ENCODE measurements around the gene PALD1.
"Not testable (repeated sequence)": the region's sequence is repeated elsewhere in the genome, so short reads cannot be mapped to it uniquely, and the experiment has no call there.

The PALD1 gene

DNA sequence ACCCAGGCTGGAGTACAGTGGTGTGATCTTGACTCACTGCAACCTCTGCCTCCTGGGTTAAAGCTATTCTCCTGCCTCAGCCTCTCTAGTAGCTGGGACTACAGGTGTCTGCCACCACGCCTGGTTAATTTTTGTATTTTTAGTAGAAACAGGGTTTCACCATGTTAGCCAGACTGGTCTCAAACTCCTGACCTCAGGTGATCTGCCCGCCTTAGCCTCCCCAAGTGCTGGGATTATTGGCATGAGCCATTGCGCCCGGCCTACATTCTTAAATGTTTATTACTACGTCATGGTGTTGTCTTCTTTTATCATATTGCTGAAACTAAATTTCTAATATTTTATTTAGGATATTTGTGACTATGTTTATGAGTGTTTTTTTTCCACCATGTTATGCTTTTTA, 102.6 kb downstream of the PALD1 start:
- not testable (repeated sequence) for H3K4me3 ChIP-seq (ENCODE audit: low read depth, low read length); H3K23ac ChIP-seq (ENCODE audit: low read length); H3K9me3 ChIP-seq (ENCODE audit: insufficient read depth, low read depth, low read length); H2AFZ ChIP-seq (ENCODE audit: insufficient read depth, low read length, poor library complexity); H2BK5ac ChIP-seq (ENCODE audit: low read depth, low read length, poor library complexity); H3K4me2 ChIP-seq (ENCODE audit: low read length); H3K79me1 ChIP-seq (ENCODE audit: low read length); DNase-seq; H2AK5ac ChIP-seq (ENCODE audit: low read length); H4K8ac ChIP-seq (ENCODE audit: low read depth, low read length); H3K4ac ChIP-seq (ENCODE audit: low read depth, low read length); H2BK120ac ChIP-seq (ENCODE audit: insufficient read depth, low read length, poor library complexity); H3K9ac ChIP-seq (ENCODE audit: low read length); H3K27me3 ChIP-seq (ENCODE audit: insufficient read depth, low read length); H3K18ac ChIP-seq (ENCODE audit: low read length); H4K91ac ChIP-seq (ENCODE audit: low read depth, low read length); H3K4me1 ChIP-seq (ENCODE audit: control insufficient read depth in 1 of 2, insufficient read depth in 2 of 2, low read length in 2 of 2); H3K27ac ChIP-seq (ENCODE audit: low read depth, low read length); H2BK12ac ChIP-seq (ENCODE audit: low read length); H4K12ac ChIP-seq (ENCODE audit: low read depth, low read length); H3K14ac ChIP-seq (ENCODE audit: low read length); H3K36me3 ChIP-seq (ENCODE audit: control insufficient read depth in 1 of 2, insufficient read depth in 2 of 2, low read length in 2 of 2); H3K79me2 ChIP-seq (ENCODE audit: control insufficient read depth, insufficient read depth, low read length, poor library complexity)
- WGBS (ENCODE audit: extremely low coverage, insufficient coverage, insufficient read length) = no CpG with 5 or more reads among the region's 5 CpGs

DNA sequence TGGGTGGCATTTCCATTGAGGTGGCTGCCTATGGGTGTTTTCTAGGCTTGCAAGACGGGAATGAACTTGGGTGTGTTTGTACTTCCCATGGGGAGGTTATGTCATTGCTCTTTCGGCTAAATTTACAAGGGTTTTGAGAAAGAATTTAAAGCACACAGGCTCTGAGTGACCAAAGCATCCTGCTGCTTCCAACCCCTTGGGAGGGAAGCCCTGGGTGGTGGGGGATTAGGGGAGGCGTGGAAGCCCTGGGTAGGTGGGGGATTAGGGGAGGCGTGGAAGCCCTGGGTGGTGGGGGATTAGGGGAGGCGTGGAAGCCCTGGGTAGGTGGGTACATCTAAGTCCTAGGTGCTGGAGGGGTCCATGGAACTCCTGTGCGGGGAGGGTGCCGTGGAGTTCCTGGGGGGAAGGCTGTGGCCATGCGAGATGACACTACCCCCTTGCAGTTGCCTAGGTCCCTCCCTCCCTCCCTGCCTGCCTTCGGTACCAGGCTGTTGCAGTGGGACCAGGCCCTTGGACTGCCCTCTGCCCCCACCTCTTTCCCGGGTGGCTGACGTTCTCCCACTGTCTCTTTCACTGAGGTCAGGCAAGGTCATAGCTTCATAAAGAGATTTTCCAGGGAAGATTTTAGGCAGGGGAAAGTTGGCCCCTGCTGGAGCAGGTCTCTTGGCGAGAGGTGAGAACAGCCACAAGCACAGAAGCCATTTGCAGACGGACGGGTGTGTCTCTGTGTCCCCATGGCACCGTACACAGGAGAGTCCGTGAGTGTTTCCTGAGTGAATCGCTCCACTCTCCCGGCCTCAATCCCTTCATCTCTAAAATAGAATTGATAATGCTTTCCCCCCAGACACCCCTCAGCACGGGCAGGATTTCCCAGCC, 104.5 kb downstream of the PALD1 start:
- no peak overlapping the region for H3K27ac ChIP-seq (ENCODE audit: low read depth, low read length)
- no peaks in the 10 kb centered on the region for H3K79me1 ChIP-seq (ENCODE audit: low read length)
- no peak overlapping the region for H2BK120ac ChIP-seq (ENCODE audit: insufficient read depth, low read length, poor library complexity)
- H3K14ac ChIP-seq (ENCODE audit: low read length) = no peak overlapping the region
- H3K4me1 ChIP-seq (ENCODE audit: control insufficient read depth in 1 of 2, insufficient read depth in 2 of 2, low read length in 2 of 2) = peaks cover 5 to 6% of the 10 kb centered on the region in 2 experiments
- no peak overlapping the region for H4K91ac ChIP-seq (ENCODE audit: low read depth, low read length)
- H3K9ac ChIP-seq (ENCODE audit: low read length) = no peak overlapping the region
- no peak overlapping the region for H4K12ac ChIP-seq (ENCODE audit: low read depth, low read length)
- H3K4me3 ChIP-seq (ENCODE audit: low read depth, low read length) = no peak overlapping the region
- H3K36me3 ChIP-seq (ENCODE audit: control insufficient read depth in 1 of 2, insufficient read depth in 2 of 2, low read length in 2 of 2) = no peaks in the 10 kb centered on the region
- no peak overlapping the region for H3K23ac ChIP-seq (ENCODE audit: low read length)
- no peak overlapping the region for H2BK12ac ChIP-seq (ENCODE audit: low read length)
- WGBS (ENCODE audit: extremely low coverage, insufficient coverage, insufficient read length) = no CpG with 5 or more reads among the region's 19 CpGs
- no peak for DNase-seq
- H3K18ac ChIP-seq (ENCODE audit: low read length) = no peak overlapping the region
- H2BK5ac ChIP-seq (ENCODE audit: low read depth, low read length, poor library complexity) = no peak overlapping the region
- H2AFZ ChIP-seq (ENCODE audit: insufficient read depth, low read length, poor library complexity) = no peak overlapping the region
- no peak overlapping the region for H3K4me2 ChIP-seq (ENCODE audit: low read length)
- no peaks in the 10 kb centered on the region for H3K79me2 ChIP-seq (ENCODE audit: control insufficient read depth, insufficient read depth, low read length, poor library complexity)
- peaks cover 2% of the 10 kb centered on the region for H3K27me3 ChIP-seq (ENCODE audit: insufficient read depth, low read length)
- no peak overlapping the region for H2AK5ac ChIP-seq (ENCODE audit: low read length)
- H3K4ac ChIP-seq (ENCODE audit: low read depth, low read length) = no peak overlapping the region
- peaks cover 5% of the 10 kb centered on the region for H3K9me3 ChIP-seq (ENCODE audit: insufficient read depth, low read depth, low read length)
- H4K8ac ChIP-seq (ENCODE audit: low read depth, low read length) = no peak overlapping the region

DNA sequence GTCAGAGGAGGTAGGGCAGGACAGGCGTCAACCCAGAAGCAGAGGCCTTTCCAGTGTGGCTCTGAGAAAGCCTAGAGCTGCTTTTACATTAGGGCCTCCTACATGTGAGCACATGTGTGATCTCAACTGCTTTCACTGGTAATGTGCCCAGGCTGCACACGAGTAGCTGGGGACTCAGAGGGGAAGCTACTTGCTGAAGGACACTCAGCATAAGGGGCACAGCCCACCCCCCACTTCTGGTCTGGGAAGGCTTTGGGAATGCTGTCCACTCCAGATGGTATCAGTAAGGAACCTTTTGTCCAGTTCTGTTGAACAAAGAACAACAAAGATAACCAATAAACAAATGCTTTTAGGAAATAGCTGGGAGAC, 105.1 kb downstream of the PALD1 start:
- Histone ChIP-seq H2AFZ (ENCODE audit: insufficient read depth, low read length, poor library complexity) (no peak overlapping the region), H3K4ac (ENCODE audit: low read depth, low read length) (no peak overlapping the region), H3K4me1 (ENCODE audit: control insufficient read depth in 1 of 2, insufficient read depth in 2 of 2, low read length in 2 of 2) (peaks cover 5 to 6% of the 10 kb centered on the region in 2 experiments), H3K23ac (ENCODE audit: low read length) (no peak overlapping the region), H3K79me1 (ENCODE audit: low read length) (no peaks in the 10 kb centered on the region), H4K91ac (ENCODE audit: low read depth, low read length) (no peak overlapping the region), H4K12ac (ENCODE audit: low read depth, low read length) (no peak overlapping the region), H2AK5ac (ENCODE audit: low read length) (no peak overlapping the region), H2BK12ac (ENCODE audit: low read length) (no peak overlapping the region), H2BK5ac (ENCODE audit: low read depth, low read length, poor library complexity) (no peak overlapping the region), H3K79me2 (ENCODE audit: control insufficient read depth, insufficient read depth, low read length, poor library complexity) (no peaks in the 10 kb centered on the region), H3K14ac (ENCODE audit: low read length) (no peak overlapping the region), H3K36me3 (ENCODE audit: control insufficient read depth in 1 of 2, insufficient read depth in 2 of 2, low read length in 2 of 2) (no peaks in the 10 kb centered on the region), H2BK120ac (ENCODE audit: insufficient read depth, low read length, poor library complexity) (no peak overlapping the region), H3K27me3 (ENCODE audit: insufficient read depth, low read length) (peaks cover 2% of the 10 kb centered on the region), H3K4me3 (ENCODE audit: low read depth, low read length) (no peak overlapping the region), H4K8ac (ENCODE audit: low read depth, low read length) (no peak overlapping the region), H3K18ac (ENCODE audit: low read length) (no peak overlapping the region), H3K9me3 (ENCODE audit: insufficient read depth, low read depth, low read length) (peaks cover 5% of the 10 kb centered on the region), H3K9ac (ENCODE audit: low read length) (no peak overlapping the region), H3K27ac (ENCODE audit: low read depth, low read length) (no peak overlapping the region), H3K4me2 (ENCODE audit: low read length) (no peak overlapping the region)
- no CpG with 5 or more reads among the region's 2 CpGs for WGBS (ENCODE audit: extremely low coverage, insufficient coverage, insufficient read length)
- DNase-seq = no peak

DNA sequence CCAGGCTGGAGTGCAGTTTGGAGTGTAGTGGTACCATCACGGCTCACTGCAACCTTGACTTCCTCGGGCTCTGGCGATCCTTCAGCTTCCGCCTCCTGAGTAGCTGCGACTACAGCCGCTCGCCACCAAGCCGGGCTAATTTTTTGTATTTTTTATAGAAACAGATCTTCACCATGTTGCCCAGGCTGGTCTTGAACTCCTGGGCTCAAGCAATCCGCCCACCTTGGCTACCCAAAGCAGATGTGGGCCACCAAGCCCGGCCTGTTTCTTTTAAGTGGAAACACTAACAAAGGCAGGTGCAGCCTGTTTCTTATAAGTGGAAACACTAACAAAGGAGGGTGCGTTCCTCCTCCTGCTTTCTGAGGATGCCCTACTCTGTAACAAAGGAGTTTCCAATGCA, 105.8 kb downstream of the PALD1 start:
- Histone ChIP-seq H3K36me3 (ENCODE audit: control insufficient read depth in 1 of 2, insufficient read depth in 2 of 2, low read length in 2 of 2) (no peaks in the 10 kb centered on the region), H3K4me3 (ENCODE audit: low read depth, low read length) (no peak overlapping the region), H4K8ac (ENCODE audit: low read depth, low read length) (no peak overlapping the region), H3K79me2 (ENCODE audit: control insufficient read depth, insufficient read depth, low read length, poor library complexity) (no peaks in the 10 kb centered on the region), H3K23ac (ENCODE audit: low read length) (no peak overlapping the region), H3K4ac (ENCODE audit: low read depth, low read length) (no peak overlapping the region), H2AFZ (ENCODE audit: insufficient read depth, low read length, poor library complexity) (no peak overlapping the region), H3K9me3 (ENCODE audit: insufficient read depth, low read depth, low read length) (peaks cover 5% of the 10 kb centered on the region), H4K91ac (ENCODE audit: low read depth, low read length) (no peak overlapping the region), H2AK5ac (ENCODE audit: low read length) (no peak overlapping the region), H3K79me1 (ENCODE audit: low read length) (no peaks in the 10 kb centered on the region), H4K12ac (ENCODE audit: low read depth, low read length) (no peak overlapping the region), H2BK12ac (ENCODE audit: low read length) (no peak overlapping the region), H3K4me2 (ENCODE audit: low read length) (no peak overlapping the region), H3K9ac (ENCODE audit: low read length) (no peak overlapping the region), H3K18ac (ENCODE audit: low read length) (no peak overlapping the region), H2BK5ac (ENCODE audit: low read depth, low read length, poor library complexity) (no peak overlapping the region), H3K14ac (ENCODE audit: low read length) (no peak overlapping the region), H3K27ac (ENCODE audit: low read depth, low read length) (no peak overlapping the region), H3K4me1 (ENCODE audit: control insufficient read depth in 1 of 2, insufficient read depth in 2 of 2, low read length in 2 of 2) (peaks cover 5 to 6% of the 10 kb centered on the region in 2 experiments), H2BK120ac (ENCODE audit: insufficient read depth, low read length, poor library complexity) (no peak overlapping the region), H3K27me3 (ENCODE audit: insufficient read depth, low read length) (peaks cover 2% of the 10 kb centered on the region)
- no peak for DNase-seq
- no CpG with 5 or more reads among the region's 11 CpGs for WGBS (ENCODE audit: extremely low coverage, insufficient coverage, insufficient read length)

All from trophoblast cell (in vitro differentiated cells and primary cell).